Measurements from ENCODE around the gene KDM4D.

Gene KDM4D

GRCh38 chr11:95014184-95014821, 40.8 kb downstream of the KDM4D start:
- TF ChIP-seq REST (IDR thresholded peaks at IDR 0.05; ENCODE audit: insufficient read depth in 1 of 2, low read depth in 2 of 2, low read length in 2 of 2) (no peak), FOXP2 (optimal IDR thresholded peaks at IDR 0.05; ENCODE audit: borderline replicate concordance, extremely low read depth, extremely low read length, insufficient read depth) (no peak), POLR2AphosphoS5 (IDR thresholded peaks at IDR 0.05; ENCODE audit: low read depth, low read length) (no peak), TAF1 (IDR thresholded peaks at IDR 0.05; ENCODE audit: borderline replicate concordance, insufficient read depth, low read length) (no peak), SIN3A (IDR thresholded peaks at IDR 0.05; ENCODE audit: borderline replicate concordance, insufficient read depth, low read length) (no peak)

- no peak for TF ChIP-seq TAF1 (IDR thresholded peaks at IDR 0.05; ENCODE audit: borderline replicate concordance, insufficient read depth, low read length)
- TF ChIP-seq REST (IDR thresholded peaks at IDR 0.05; ENCODE audit: insufficient read depth in 1 of 2, low read depth in 2 of 2, low read length in 2 of 2), result no peak
- no peak for TF ChIP-seq SIN3A (IDR thresholded peaks at IDR 0.05; ENCODE audit: borderline replicate concordance, insufficient read depth, low read length)
- no peak for TF ChIP-seq FOXP2 (optimal IDR thresholded peaks at IDR 0.05; ENCODE audit: borderline replicate concordance, extremely low read depth, extremely low read length, insufficient read depth)
- TF ChIP-seq POLR2AphosphoS5 (IDR thresholded peaks at IDR 0.05; ENCODE audit: low read depth, low read length), result no peak
Observed at GRCh38 chr11:95016139-95016538, 42.6 kb downstream of the KDM4D start.

- TF ChIP-seq POLR2AphosphoS5 (IDR thresholded peaks at IDR 0.05; ENCODE audit: low read depth, low read length) (no peak), FOXP2 (optimal IDR thresholded peaks at IDR 0.05; ENCODE audit: borderline replicate concordance, extremely low read depth, extremely low read length, insufficient read depth) (no peak), TAF1 (IDR thresholded peaks at IDR 0.05; ENCODE audit: borderline replicate concordance, insufficient read depth, low read length) (no peak), REST (IDR thresholded peaks at IDR 0.05; ENCODE audit: insufficient read depth in 1 of 2, low read depth in 2 of 2, low read length in 2 of 2) (no peak), SIN3A (IDR thresholded peaks at IDR 0.05; ENCODE audit: borderline replicate concordance, insufficient read depth, low read length) (no peak)
Observed at GRCh38 chr11:95024958-95025357, 51.4 kb downstream of the KDM4D start, which contains the start of gene KDM4E. KDM4E (plus strand) TSS chr11:95025258; CDS start chr11:95025558, 300 bp downstream.

GRCh38 chr11:95028357-95028756, 54.8 kb downstream of the KDM4D start:
- no peak for TF ChIP-seq FOXP2 (optimal IDR thresholded peaks at IDR 0.05; ENCODE audit: borderline replicate concordance, extremely low read depth, extremely low read length, insufficient read depth)
- TF ChIP-seq REST (IDR thresholded peaks at IDR 0.05; ENCODE audit: insufficient read depth in 1 of 2, low read depth in 2 of 2, low read length in 2 of 2), result no peak
- no peak for TF ChIP-seq POLR2AphosphoS5 (IDR thresholded peaks at IDR 0.05; ENCODE audit: low read depth, low read length)
- no peak for TF ChIP-seq TAF1 (IDR thresholded peaks at IDR 0.05; ENCODE audit: borderline replicate concordance, insufficient read depth, low read length)
- no peak for TF ChIP-seq SIN3A (IDR thresholded peaks at IDR 0.05; ENCODE audit: borderline replicate concordance, insufficient read depth, low read length)

All from PFSK-1 (cell line).